ENCODE measurements around the gene MAGOH.

GRCh38 chr1:53274026-53274425 lies 35.7 kb upstream of the MAGOH start:
- TF ChIP-seq CTCF (IDR thresholded peaks at IDR 0.05; ENCODE audit: low read length): no peak
- no peak for TF ChIP-seq EZH2 (IDR thresholded peaks at IDR 0.05; ENCODE audit: borderline replicate concordance, low read length)
